ENCODE data around the gene NUDC. TPM values are rescaled to one million over a fixed set of nuclear protein-coding genes. Genes with fewer than 3 reads are reported as not detected.

NUDC gene
- total RNA-seq, 1 donor from 2014 or later = 71.7 TPM

- ChIA-PET POLR2A (interaction anchor here (0.6 to 2.7 kb wide), 5 partner anchors 11 to 1679 kb away, joined by 3 to 26 read pairs (median 10); partner anchors contain the start of genes GPATCH3 and GPN2), CTCF (interaction anchor here (0.8 kb wide), 1 partner anchor 17 kb away, joined by 3 read pairs; no protein-coding TSS in a partner anchor)
- Mint-ChIP-seq H3K27ac (peak overlapping the region; percentile 95), H3K27me3 (no peaks in the 10 kb centered on the region), H3K4me3 (peak overlapping the region; percentile 96), H3K36me3 (ENCODE audit: low read depth) (peaks cover 22% of the 10 kb centered on the region), H3K9me3 (no peaks in the 10 kb centered on the region), H3K4me1 (peaks cover 31% of the 10 kb centered on the region)
- intact Hi-C loops (cut with micrococcal nuclease) = loop anchor here (1.0 to 10.0 kb wide), 8 partner anchors 11 to 449 kb away; partner anchors contain the start of genes GPATCH3, GPN2, HMGN2 and KDF1
- TF ChIP-seq CTCF (IDR thresholded peaks at IDR 0.05) = no peak
- no peak for DNase-seq
- peak; percentile 49 for ATAC-seq (ENCODE audit: low read depth)
Measured at GRCh38 chr1:26921126-26921539, 410 bp upstream of the NUDC start.

GRCh38 chr1:26922431-26922729 lies 837 bp downstream of the NUDC start:
- intact Hi-C loops (cut with micrococcal nuclease) = loop anchor here (10.0 kb wide), 1 partner anchor 312 kb away; the partner anchor contains the start of gene WDTC1
- Mint-ChIP-seq H3K27me3 (no peaks in the 10 kb centered on the region), H3K4me3 (peak overlapping the region; percentile 96), H3K36me3 (ENCODE audit: low read depth) (peaks cover 33% of the 10 kb centered on the region), H3K9me3 (no peaks in the 10 kb centered on the region), H3K27ac (peak overlapping the region; percentile 95), H3K4me1 (peaks cover 31% of the 10 kb centered on the region)
- ChIA-PET POLR2A (interaction anchor here (0.9 to 2.7 kb wide), 5 partner anchors 10 to 1406 kb away, joined by 3 to 26 read pairs (median 10); partner anchors contain the start of genes GPATCH3, GPN2, HMGN2 and MED18), CTCF (no interaction called here)
- no peak for ATAC-seq (ENCODE audit: low read depth)
- DNase-seq = no peak
- TF ChIP-seq CTCF (IDR thresholded peaks at IDR 0.05) = no peak

GRCh38 chr1:26922901-26923300 lies 1.4 kb downstream of the NUDC start:
- ChIA-PET CTCF (no interaction called here), POLR2A (interaction anchor here (0.9 to 2.0 kb wide), 2 partner anchors 9 to 451 kb away, joined by 3 to 10 read pairs; partner anchors contain the start of gene HMGN2)
- Mint-ChIP-seq H3K27ac (peak overlapping the region; percentile 77), H3K9me3 (no peaks in the 10 kb centered on the region), H3K4me1 (peaks cover 31% of the 10 kb centered on the region), H3K4me3 (peak overlapping the region; percentile 96), H3K36me3 (ENCODE audit: low read depth) (peaks cover 38% of the 10 kb centered on the region), H3K27me3 (no peaks in the 10 kb centered on the region)
- ATAC-seq (ENCODE audit: low read depth) (no peak), DNase-seq (no peak)
- no peak for TF ChIP-seq CTCF (IDR thresholded peaks at IDR 0.05)
- intact Hi-C loops (cut with micrococcal nuclease) = loop anchor here (10.0 kb wide), 1 partner anchor 312 kb away; the partner anchor contains the start of gene WDTC1

GRCh38 chr1:26923711-26924110 lies 2.2 kb downstream of the NUDC start:
- ChIA-PET POLR2A (interaction anchor here (0.7 kb wide), 1 partner anchor 38 kb away, joined by 3 read pairs; no protein-coding TSS in a partner anchor), CTCF (interaction anchor here (0.8 kb wide), 1 partner anchor 374 kb away, joined by 3 read pairs; no protein-coding TSS in a partner anchor)
- Mint-ChIP-seq H3K27me3 (no peaks in the 10 kb centered on the region), H3K27ac (no peak overlapping the region), H3K4me1 (peaks cover 31% of the 10 kb centered on the region), H3K9me3 (no peaks in the 10 kb centered on the region), H3K4me3 (peak overlapping the region; percentile 96), H3K36me3 (ENCODE audit: low read depth) (peaks cover 46% of the 10 kb centered on the region)
- ATAC-seq (ENCODE audit: low read depth) (no peak), DNase-seq (no peak)
- no peak for TF ChIP-seq CTCF (IDR thresholded peaks at IDR 0.05)
- intact Hi-C loops (cut with micrococcal nuclease) = loop anchor here (10.0 kb wide), 1 partner anchor 311 kb away; the partner anchor contains the start of gene WDTC1

- intact Hi-C loops (cut with micrococcal nuclease) = loop anchor here (1.0 kb wide), 1 partner anchor 11 kb away; the partner anchor contains the start of gene NUDC
- ATAC-seq (ENCODE audit: low read depth) = peak; percentile 98
- H3K27me3 Mint-ChIP-seq = no peaks in the 10 kb centered on the region
- H3K9me3 Mint-ChIP-seq = no peaks in the 10 kb centered on the region
- H3K36me3 Mint-ChIP-seq (ENCODE audit: low read depth) = peaks cover 59% of the 10 kb centered on the region
- H3K4me1 Mint-ChIP-seq = peaks cover 13% of the 10 kb centered on the region
- no peak for DNase-seq
- ChIA-PET POLR2A (interaction anchor here (0.6 to 1.1 kb wide), 3 partner anchors 11 to 42 kb away, joined by 3 to 10 read pairs (median 3); partner anchors contain the start of genes GPN2 and NUDC), CTCF (no interaction called here)
- peak overlapping the region; percentile 62 for H3K27ac Mint-ChIP-seq
- no peak for TF ChIP-seq CTCF (IDR thresholded peaks at IDR 0.05)
- H3K4me3 Mint-ChIP-seq = peak overlapping the region; percentile 44
Measured at GRCh38 chr1:26932531-26932930, 11.0 kb downstream of the NUDC start.
